A673 (cell line): ENCODE data around the gene DCP1B. TPM values are rescaled to one million over a fixed set of nuclear protein-coding genes. Genes with fewer than 3 reads are reported as not detected.

Experiments used
- BruUV-seq: library from RNA; stranded (reverse); fragments of 400-500 nt; replicated peaks from 2 replicates; lab custom pipeline; 2021; lab: Mats Ljungman, UMichigan
- CTCF ChIA-PET: fragments of 300-600 bp; sonication (Branson Sonifier 250); formaldehyde crosslinking; loops from one replicate; lab custom pipeline; 2022; ENCODE audit warnings: antibody characterized with exemption; lab: Charles Lee
- POLR2A ChIA-PET: fragments of 300-600 bp; sonication (Branson Sonifier 250); formaldehyde crosslinking; loops from one replicate; lab custom pipeline; 2022; ENCODE audit warnings: antibody characterized with exemption; ENCODE audit not compliant: low non-redundant PET; lab: Charles Lee
- DNase-seq: peaks from one replicate; pipeline ENCODE4 v3.0.0-alpha.2; 2015; ENCODE audit warnings: low spot score
- H3K27ac ChIP-seq: fragments of 200-600 bp; sonication (generic); 2 replicates; pipeline ENCODE4 v1.5.1; 2016; ENCODE audit warnings: mixed run types, low read depth, mild to moderate bottlenecking, mixed read lengths, antibody characterized with exemption, low read length; ENCODE audit not compliant: poor library complexity, severe bottlenecking
- H3K27me3 ChIP-seq: fragments of 200-600 bp; sonication (generic); replicated peaks from 2 replicates; pipeline ENCODE4 v1.6.1; 2017; ENCODE audit warnings: mixed run types, low read depth, mild to moderate bottlenecking, mixed read lengths, antibody characterized with exemption, low read length; ENCODE audit not compliant: insufficient read depth, poor library complexity
- H3K36me3 ChIP-seq: fragments of 200-600 bp; sonication (generic); 2 replicates; pipeline ENCODE4 v1.6.1; 2016; ENCODE audit warnings: mixed run types, mild to moderate bottlenecking, mixed read lengths, antibody characterized with exemption, low read length; ENCODE audit not compliant: insufficient read depth, poor library complexity, severe bottlenecking
- H3K4me1 ChIP-seq: fragments of 200-600 bp; sonication (generic); 2 replicates; pipeline ENCODE4 v1.6.1; 2017; ENCODE audit warnings: mixed run types, mild to moderate bottlenecking, mixed read lengths, antibody characterized with exemption, low read length; ENCODE audit not compliant: insufficient read depth, poor library complexity, severe bottlenecking
- H3K4me3 ChIP-seq: fragments of 200-600 bp; sonication (generic); 2 replicates; pipeline ENCODE4 v1.5.1; 2016; ENCODE audit warnings: low read depth, mixed run types, mild to moderate bottlenecking, mixed read lengths, low read length; ENCODE audit not compliant: poor library complexity, severe bottlenecking
- H3K9me3 ChIP-seq: fragments of 200-600 bp; sonication (generic); 2 replicates; pipeline ENCODE4 v1.6.1; 2016; ENCODE audit warnings: mixed run types, low read depth, mild to moderate bottlenecking, mixed read lengths, antibody characterized with exemption, low read length; ENCODE audit not compliant: poor library complexity, severe bottlenecking
- EZH2 ChIP-seq: fragments of 200-600 bp; sonication (generic); IDR thresholded peaks from 2 replicates; pipeline ENCODE4 v1.6.1; 2017; ENCODE audit warnings: borderline replicate concordance, low read depth, mild to moderate bottlenecking, mixed read lengths, antibody characterized with exemption, low read length; ENCODE audit not compliant: poor library complexity, severe bottlenecking
- intact Hi-C: fragments of 100-400 bp; cut with micrococcal nuclease; formaldehyde crosslinking; loops from one replicate; pipeline ENCODE4 v1.10.0; 2022; ENCODE audit not compliant: unreplicated experiment
- total RNA-seq: library from RNA; stranded (reverse); gene quantifications from 2 replicates; pipeline ENCODE4 v1.2.3, GENCODE V29; 2021
- TF ChIP-seq, protein P1 (sequence below): fragments of 300-800, 200-600 bp; sonication (generic); conservative IDR thresholded peaks from 2 replicates; pipeline ENCODE4 v1.5.1; 2017; ENCODE audit warnings: low read depth, mild to moderate bottlenecking, antibody characterized with exemption, low read length, moderate library complexity, mixed read lengths

DCP1B gene
- total RNA-seq, 1 experiment from 2014 or later, result 8.8 TPM

- ChIA-PET CTCF (no interaction called here), POLR2A (no interaction called here)
- no peaks in the 10 kb centered on the region for H3K9me3 ChIP-seq
- no peak for DNase-seq
- H3K27me3 ChIP-seq, result no peaks in the 10 kb centered on the region
- no TSS peak for BruUV-seq
- H3K27ac ChIP-seq, result no peak overlapping the region
- H3K4me1 ChIP-seq, result no peaks in the 10 kb centered on the region
- TF ChIP-seq, protein P1, sequence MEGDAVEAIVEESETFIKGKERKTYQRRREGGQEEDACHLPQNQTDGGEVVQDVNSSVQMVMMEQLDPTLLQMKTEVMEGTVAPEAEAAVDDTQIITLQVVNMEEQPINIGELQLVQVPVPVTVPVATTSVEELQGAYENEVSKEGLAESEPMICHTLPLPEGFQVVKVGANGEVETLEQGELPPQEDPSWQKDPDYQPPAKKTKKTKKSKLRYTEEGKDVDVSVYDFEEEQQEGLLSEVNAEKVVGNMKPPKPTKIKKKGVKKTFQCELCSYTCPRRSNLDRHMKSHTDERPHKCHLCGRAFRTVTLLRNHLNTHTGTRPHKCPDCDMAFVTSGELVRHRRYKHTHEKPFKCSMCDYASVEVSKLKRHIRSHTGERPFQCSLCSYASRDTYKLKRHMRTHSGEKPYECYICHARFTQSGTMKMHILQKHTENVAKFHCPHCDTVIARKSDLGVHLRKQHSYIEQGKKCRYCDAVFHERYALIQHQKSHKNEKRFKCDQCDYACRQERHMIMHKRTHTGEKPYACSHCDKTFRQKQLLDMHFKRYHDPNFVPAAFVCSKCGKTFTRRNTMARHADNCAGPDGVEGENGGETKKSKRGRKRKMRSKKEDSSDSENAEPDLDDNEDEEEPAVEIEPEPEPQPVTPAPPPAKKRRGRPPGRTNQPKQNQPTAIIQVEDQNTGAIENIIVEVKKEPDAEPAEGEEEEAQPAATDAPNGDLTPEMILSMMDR, result no peak
- TF ChIP-seq EZH2, result no peak
- no peak overlapping the region for H3K4me3 ChIP-seq
- no peaks in the 10 kb centered on the region for H3K36me3 ChIP-seq
- intact Hi-C loops, result no loop called here
Observed at GRCh38 chr12:1925684-1926006, 78.6 kb downstream of the DCP1B start.

DNA sequence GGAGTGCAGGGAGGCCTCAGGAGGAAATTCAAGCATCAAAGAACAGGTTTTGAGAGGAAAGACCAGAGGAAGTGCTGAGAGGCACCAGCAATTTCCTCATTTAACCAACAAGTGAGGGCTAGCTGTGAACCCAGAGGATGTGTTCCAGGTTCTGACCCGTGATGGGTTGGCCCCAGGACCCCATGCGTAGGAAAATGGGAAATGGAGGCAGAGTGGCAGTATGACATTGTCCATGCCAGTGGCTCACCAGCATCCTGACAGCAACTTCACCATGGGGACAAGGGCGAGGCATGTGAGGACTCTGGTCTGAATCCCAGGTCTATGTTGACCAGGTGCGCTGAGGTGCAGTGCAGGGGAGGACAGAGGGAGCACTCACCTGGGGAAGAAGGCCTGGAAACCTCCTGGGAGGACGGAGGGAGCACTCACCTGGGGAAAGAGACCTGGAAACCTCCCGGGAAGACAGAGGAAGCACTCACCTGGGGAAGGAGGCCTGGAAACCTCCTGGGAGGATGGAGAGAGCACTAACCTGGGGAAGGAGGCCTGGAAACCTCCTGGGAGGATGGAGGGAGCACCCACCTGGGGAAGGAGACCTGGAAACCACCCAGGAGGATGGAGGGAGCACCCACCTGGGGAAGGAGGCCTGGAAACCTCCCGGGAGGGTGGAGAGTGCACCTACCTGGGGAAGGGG lies 79.1 kb downstream of the DCP1B start:
- H3K9me3 ChIP-seq, result no peaks in the 10 kb centered on the region
- no peaks in the 10 kb centered on the region for H3K4me1 ChIP-seq
- TF ChIP-seq EZH2, result no peak
- TF ChIP-seq, protein P1, result no peak
- no TSS peak for BruUV-seq
- no peak for DNase-seq
- H3K36me3 ChIP-seq, result no peaks in the 10 kb centered on the region
- POLR2A ChIA-PET, result no interaction called here
- no peak overlapping the region for H3K27ac ChIP-seq
- no peak overlapping the region for H3K4me3 ChIP-seq
- intact Hi-C loops, result no loop called here
- CTCF ChIA-PET, result no interaction called here
- no peaks in the 10 kb centered on the region for H3K27me3 ChIP-seq

DNA sequence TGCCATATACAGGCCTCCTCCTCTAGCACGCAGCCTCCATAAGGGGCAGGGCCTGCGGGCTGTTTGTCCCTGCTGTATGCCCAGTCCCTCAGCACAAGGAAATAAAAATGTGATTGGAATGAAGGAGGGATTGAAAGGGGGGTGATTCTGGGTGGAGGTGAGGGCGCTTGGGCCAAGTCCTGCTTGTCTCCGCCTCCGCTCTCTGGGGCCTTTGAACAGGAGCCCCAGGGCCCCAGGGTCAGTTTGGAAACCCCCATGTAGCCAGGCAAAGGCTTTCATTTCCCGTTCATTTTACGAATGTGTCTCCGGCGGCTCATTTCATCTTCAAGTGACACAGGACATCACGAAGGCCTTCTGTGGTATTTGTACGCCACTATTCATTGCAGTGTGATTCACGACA lies 81.3 kb downstream of the DCP1B start:
- ChIA-PET POLR2A (no interaction called here), CTCF (no interaction called here)
- H3K27me3 ChIP-seq, result no peaks in the 10 kb centered on the region
- H3K4me1 ChIP-seq, result peaks cover 17% of the 10 kb centered on the region
- intact Hi-C loops, result no loop called here
- no peaks in the 10 kb centered on the region for H3K9me3 ChIP-seq
- no peak overlapping the region for H3K4me3 ChIP-seq
- DNase-seq, result no peak
- H3K36me3 ChIP-seq, result no peaks in the 10 kb centered on the region
- no TSS peak for BruUV-seq
- no peak overlapping the region for H3K27ac ChIP-seq
- TF ChIP-seq, protein P1, result no peak
- TF ChIP-seq EZH2, result no peak
